HG03097 (cell line): ENCODE data around the gene PSMG2.
"Not testable (repeated sequence)": the region's sequence is repeated elsewhere in the genome, so short reads cannot be mapped to it uniquely, and the experiment has no call there.

Experiments
- ATAC-seq: cut with Tn5 transposase; IDR thresholded peaks from one replicate; pipeline ENCODE4 v1.9.1; 2021; ENCODE audit not compliant: unreplicated experiment, low FRiP score

Gene PSMG2

DNA sequence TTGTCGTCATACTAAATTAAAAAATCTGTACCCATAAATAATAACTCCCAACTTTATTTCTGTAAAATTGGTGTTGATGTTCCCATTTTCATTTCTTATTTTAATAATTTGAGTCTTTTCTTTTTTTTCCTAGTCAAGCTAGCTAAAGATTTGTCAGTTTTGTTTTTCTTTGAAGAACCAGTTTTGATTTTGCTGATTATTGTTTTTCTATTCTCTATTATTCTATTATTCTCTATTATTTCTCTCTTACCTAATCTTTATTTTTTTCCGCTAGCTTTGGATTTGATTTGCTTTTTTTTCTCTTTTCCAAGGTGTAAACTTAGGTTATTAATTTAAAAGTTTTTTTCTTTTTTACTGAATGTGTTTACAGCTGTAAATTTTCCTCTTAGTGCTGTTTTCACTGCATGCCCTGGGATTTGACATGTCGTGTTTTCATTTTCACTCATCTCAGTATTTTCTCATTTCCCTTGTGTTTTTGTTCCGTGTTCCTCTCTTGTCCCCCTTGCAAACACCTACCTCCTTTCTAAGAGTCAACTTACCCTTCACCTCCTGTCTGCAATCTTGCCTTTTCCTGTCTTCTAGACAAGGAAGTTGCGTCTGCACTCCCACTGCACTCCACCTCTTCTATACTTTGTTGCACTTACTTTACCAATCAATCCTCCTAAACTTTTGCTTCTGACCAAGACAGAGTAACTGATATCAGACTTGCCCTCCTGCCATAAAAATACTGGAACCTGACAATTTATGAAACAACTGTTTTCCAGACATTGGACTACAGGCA lies 18.8 kb downstream of the PSMG2 start:
- no peak for ATAC-seq

DNA sequence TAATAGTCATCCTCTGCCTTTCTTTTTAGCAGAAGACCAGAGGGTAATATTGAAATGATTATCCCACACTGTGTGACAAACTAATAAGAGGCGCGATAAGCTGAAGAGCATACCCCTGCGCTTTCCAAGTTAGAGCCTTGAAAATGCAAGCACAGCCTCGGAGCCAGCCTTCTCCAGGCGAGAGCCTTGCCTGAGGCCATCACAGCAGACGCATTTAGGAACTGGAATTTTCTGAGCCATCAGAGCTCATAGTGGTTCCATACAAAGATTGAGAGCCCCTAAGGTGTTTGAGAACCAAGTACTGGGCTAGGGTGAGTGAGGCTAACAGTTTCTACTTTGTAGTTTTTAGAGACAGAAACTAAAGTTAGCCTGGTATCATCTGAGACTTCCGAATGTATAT lies 19.9 kb downstream of the PSMG2 start:
- ATAC-seq, result no peak

GRCh38 chr18:12726331-12726730 lies 23.5 kb downstream of the PSMG2 start:
- ATAC-seq, result no peak

DNA sequence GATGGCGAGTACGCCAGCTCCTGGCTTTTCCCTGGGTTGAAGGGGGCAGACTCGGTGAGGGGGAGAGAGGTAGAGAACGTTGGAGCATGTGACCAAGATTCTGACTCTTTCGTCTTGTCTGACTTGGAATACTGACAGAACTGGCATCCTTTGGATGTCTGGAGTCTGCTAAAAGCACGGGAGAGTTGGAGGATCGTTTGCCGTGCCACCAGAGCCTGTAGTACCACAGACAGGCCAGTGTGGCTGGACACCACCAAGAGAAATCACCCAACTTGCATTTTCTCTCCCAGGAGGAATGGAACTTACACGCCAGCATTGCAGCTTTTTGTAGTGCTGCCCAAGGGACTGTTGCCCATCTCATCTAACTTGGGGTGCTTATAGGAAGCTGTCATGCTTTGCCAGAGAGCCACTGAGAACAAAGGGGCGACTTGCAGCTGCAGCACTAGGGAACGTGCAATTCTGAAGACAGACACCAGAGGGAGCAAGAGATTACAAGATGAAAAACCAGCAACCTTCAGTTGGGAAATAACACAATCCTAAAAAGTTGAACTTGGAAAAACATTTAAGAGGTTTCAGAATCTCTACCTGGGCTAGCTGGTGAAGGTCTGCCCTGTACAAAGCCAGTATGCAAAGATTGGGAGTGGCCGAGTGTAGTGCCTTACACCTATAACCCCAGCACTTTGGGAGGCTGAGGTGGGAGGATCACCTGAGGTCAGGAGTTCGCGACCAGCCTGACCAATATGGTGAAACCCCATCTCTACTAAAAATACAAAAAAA lies 24.1 kb downstream of the PSMG2 start:
- ATAC-seq, result no peak

GRCh38 chr18:12737243-12737902 lies 34.5 kb downstream of the PSMG2 start:
- no peak for ATAC-seq

- no peak for ATAC-seq
Observed at GRCh38 chr18:12741351-12741750, 38.5 kb downstream of the PSMG2 start.

GRCh38 chr18:12742453-12742852 lies 39.6 kb downstream of the PSMG2 start:
- ATAC-seq, result no peak

GRCh38 chr18:12744103-12744502 lies 41.3 kb downstream of the PSMG2 start:
- no peak for ATAC-seq

GRCh38 chr18:12745095-12745795 lies 42.4 kb downstream of the PSMG2 start:
- no peak for ATAC-seq

GRCh38 chr18:12747530-12748315 lies 44.9 kb downstream of the PSMG2 start:
- ATAC-seq, result no peak

GRCh38 chr18:12748671-12749070 lies 45.8 kb downstream of the PSMG2 start:
- ATAC-seq, result no peak

GRCh38 chr18:12749121-12749520 lies 46.3 kb downstream of the PSMG2 start:
- no peak for ATAC-seq

DNA sequence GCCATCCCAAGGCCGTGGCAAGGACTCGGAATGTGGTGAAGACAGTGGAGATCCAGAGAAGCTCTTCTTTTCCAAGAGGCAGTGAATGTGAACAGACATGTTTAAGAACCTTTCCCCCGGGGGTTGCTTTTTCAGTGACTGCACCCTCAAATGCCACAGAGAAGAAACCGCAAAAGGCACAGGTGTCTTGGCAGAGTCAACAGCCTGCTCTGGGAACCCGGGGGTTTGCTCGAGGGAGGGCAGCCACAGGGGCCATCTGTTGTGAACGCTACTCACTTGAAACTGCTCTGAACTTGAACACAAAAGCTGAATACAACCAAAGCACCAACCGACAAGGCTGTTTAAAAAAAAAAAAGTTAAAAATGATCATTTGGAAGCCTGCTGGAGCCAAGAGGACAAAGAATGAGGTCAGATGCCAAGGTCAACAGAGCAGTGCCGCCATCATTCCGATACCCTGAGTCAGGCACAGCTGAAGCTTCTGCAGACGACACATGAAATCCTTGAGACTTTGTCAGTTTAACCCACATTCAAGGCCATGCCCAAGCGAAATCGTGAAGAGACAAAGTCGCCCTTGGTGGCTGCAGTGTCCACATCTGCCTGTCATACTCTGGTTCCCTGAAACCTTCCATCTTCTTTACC lies 47.4 kb downstream of the PSMG2 start:
- ATAC-seq, result no peak

DNA sequence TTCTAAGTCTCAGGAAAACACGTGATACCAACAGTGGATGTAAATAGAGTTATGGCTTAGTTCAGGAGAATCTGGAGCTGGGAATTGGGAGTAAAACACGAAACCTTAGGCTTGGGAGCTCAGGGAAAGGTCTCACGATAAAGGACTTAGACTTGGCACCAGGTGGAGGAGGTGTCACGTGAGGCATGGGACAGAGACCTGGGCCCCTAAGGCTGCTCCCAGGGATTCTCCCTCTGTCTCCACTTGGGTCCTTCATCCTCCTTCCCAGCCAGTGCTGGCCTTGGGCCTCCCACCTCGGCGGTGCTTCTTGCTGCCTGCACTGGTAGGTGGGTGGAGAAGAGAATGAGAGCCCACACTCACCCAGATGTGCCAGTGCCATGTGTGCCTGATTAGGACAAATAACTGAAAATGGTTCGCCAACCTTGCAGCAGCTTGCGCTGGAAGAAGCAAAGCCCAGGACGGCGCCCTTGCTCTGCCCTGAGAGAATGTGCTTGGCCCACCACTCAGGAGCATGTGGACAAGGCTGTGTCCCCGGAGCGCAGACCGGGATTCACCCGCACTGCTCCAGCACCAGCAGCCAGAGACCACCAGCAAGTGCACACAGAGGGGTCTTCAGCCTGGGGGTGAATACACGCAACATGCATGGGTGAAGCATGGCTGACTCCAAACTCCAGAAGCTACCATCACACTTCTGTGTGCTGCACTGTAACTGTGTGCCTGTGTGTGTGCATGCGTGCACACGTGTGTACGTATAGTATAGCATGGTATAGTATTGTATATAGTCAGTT lies 48.1 kb downstream of the PSMG2 start:
- no peak for ATAC-seq

- no peak for ATAC-seq
Observed at GRCh38 chr18:12751503-12751884, 48.7 kb downstream of the PSMG2 start.

DNA sequence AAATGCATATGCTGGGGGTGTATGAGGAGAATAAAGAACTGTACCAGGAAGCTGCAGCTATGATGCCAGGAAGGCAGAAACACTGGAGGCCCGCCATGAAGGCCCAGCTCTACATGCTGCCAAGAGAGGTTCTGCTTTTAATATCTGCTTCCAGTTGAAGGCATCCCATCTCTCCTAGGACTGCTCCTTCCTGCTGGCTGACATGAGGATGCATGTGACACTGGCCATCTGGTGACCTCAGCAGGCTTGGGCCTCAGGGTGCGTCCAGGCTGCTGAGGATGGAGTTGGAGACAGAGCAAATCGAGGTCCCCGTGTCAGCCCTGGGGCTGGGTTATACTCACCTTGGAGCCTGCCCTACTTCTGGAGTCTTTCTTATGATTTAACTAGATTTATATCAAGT lies 49.0 kb downstream of the PSMG2 start:
- no peak for ATAC-seq

- ATAC-seq, result no peak
Observed at GRCh38 chr18:12754511-12754910, 51.7 kb downstream of the PSMG2 start.

DNA sequence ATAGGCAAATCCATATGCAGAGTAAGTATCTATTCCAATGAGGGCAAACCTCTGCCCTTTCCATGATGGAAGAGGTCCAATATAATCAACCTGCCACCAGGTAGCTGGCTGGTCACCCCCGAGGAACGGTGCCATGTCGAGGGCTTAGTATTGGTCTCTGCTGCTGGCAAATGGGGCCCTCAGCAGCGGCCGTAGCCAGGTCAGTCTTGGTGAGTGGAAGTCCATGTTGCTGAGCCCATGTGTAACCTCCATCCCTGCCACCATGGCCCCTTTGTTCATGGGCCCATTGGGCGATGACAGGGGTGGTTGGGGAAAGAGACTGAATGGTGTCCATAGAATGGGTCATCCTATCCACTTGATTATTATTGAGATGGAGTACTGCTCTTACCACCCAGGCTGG lies 52.8 kb downstream of the PSMG2 start:
- not testable (repeated sequence) for ATAC-seq
